ENCODE results near the gene SUSD4. TPM values are rescaled to one million over a fixed set of nuclear protein-coding genes. Genes with fewer than 3 reads are reported as not detected.
A peak's percentile ranks its signal among the peaks of the same experiment; 100 is the strongest.

SUSD4 gene
- total and polyA plus RNA-seq, 2 donors (not counting 1 experiment from before 2014, with no cell fraction given) = 0.33 TPM; not detected in 1

DNA sequence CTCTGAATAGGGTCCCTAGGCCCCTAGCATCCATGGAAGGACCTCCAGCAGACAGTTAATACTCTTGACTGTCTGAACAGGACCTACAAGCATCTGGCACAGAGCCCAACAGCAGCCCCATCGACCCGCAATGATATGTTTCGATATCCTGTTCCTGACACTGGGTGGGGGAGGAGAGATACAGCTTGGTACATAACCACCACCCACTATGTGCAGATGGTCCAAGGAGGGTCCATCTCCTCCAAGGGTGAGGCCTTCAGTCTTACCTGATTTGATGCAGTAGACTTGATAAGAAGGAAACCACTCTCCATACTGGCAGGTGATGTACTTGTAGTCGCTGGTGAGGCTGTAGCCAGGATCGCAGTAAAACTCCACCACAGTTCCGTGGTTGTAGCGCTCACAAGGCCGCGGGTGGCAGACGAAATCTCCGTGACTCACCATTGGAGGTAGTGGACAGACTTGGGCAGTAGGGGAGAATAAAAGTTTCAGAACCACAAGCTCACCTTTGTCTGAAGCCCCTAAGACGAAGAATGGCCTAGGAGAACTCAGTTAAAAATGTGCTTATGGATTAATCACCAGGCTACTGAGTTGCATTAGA, 134.9 kb downstream of the SUSD4 start:
- Histone ChIP-seq H3K36me3 (ENCODE audit: control insufficient read depth, insufficient read depth, low read length) (no peaks in the 10 kb centered on the region), H3K4me2 (ENCODE audit: extremely low read depth, insufficient read depth, low read length) (no peak overlapping the region), H3K4me1 (ENCODE audit: control insufficient read depth, extremely low read depth, insufficient read depth, low read length) (peaks cover 18% of the 10 kb centered on the region)

DNA sequence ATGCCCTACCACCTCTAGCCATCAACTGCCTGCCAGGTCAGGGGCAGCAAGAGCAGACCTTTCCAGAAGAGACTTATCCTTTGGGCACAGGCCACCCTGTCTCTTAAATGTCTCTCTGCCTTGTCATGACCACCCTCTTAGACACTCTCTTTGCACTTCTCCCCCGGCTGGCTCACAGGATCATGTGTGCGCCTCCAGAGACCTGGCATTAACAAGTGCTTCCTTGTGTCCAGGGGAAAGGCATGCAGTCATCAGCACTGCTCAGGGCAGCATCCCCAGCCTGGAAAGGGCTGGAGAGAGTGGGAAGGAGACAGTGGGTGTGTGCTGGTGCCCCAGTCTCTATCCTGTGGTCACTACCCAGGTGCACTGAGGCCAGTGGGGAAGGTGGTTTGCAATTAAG, 135.8 kb downstream of the SUSD4 start:
- Histone ChIP-seq H3K79me2 (ENCODE audit: control insufficient read depth, insufficient read depth, low read length) (no peaks in the 10 kb centered on the region), H3K4me1 (ENCODE audit: control insufficient read depth, extremely low read depth, insufficient read depth, low read length) (peaks cover 15% of the 10 kb centered on the region), H3K36me3 (ENCODE audit: control insufficient read depth, insufficient read depth, low read length) (no peaks in the 10 kb centered on the region), H2AFZ (ENCODE audit: low read length) (no peak overlapping the region), H3K4me2 (ENCODE audit: extremely low read depth, insufficient read depth, low read length) (no peak overlapping the region), H3K9ac (ENCODE audit: insufficient read depth, low read length) (no peak overlapping the region), H4K20me1 (ENCODE audit: control insufficient read depth, extremely low read depth, insufficient read depth, low read length) (no peaks in the 10 kb centered on the region), H3K4me3 (replicated peaks in 1 of 4; ENCODE audit: control extremely low read depth in 1 of 4, insufficient read depth in 1 of 4, low read depth in 3 of 4, low read length in 4 of 4) (no peak overlapping the region), H3K27me3 (ENCODE audit: control insufficient read depth, insufficient read depth, low read length) (peaks cover 3% of the 10 kb centered on the region), H3K27ac (ENCODE audit: insufficient read depth, low read length) (no peak overlapping the region), H3K9me3 (ENCODE audit: control insufficient read depth, insufficient read depth, low read depth, low read length) (no peaks in the 10 kb centered on the region)
- TF ChIP-seq, protein P1, sequence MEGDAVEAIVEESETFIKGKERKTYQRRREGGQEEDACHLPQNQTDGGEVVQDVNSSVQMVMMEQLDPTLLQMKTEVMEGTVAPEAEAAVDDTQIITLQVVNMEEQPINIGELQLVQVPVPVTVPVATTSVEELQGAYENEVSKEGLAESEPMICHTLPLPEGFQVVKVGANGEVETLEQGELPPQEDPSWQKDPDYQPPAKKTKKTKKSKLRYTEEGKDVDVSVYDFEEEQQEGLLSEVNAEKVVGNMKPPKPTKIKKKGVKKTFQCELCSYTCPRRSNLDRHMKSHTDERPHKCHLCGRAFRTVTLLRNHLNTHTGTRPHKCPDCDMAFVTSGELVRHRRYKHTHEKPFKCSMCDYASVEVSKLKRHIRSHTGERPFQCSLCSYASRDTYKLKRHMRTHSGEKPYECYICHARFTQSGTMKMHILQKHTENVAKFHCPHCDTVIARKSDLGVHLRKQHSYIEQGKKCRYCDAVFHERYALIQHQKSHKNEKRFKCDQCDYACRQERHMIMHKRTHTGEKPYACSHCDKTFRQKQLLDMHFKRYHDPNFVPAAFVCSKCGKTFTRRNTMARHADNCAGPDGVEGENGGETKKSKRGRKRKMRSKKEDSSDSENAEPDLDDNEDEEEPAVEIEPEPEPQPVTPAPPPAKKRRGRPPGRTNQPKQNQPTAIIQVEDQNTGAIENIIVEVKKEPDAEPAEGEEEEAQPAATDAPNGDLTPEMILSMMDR (conservative IDR thresholded peaks at IDR 0.05 in 1 of 2, IDR thresholded peaks at IDR 0.05 in 1 of 2; ENCODE audit: low read depth in 1 of 2, low read length in 2 of 2) = no peak
- TF ChIP-seq EZH2 (IDR thresholded peaks at IDR 0.05; ENCODE audit: low read length, missing control alignments) = no peak
- DNase-seq (ENCODE audit: low read depth in 2 of 2) = no peak

More for the DNA sequence above, 134.9 kb downstream of the SUSD4 start:
- H4K20me1 ChIP-seq (ENCODE audit: control insufficient read depth, extremely low read depth, insufficient read depth, low read length) = no peaks in the 10 kb centered on the region
- no peak for TF ChIP-seq EZH2 (IDR thresholded peaks at IDR 0.05; ENCODE audit: low read length, missing control alignments)
- TF ChIP-seq, protein P1 (conservative IDR thresholded peaks at IDR 0.05 in 1 of 2, IDR thresholded peaks at IDR 0.05 in 1 of 2; ENCODE audit: low read depth in 1 of 2, low read length in 2 of 2) = no peak
- H3K4me3 ChIP-seq (replicated peaks in 1 of 4; ENCODE audit: control extremely low read depth in 1 of 4, insufficient read depth in 1 of 4, low read depth in 3 of 4, low read length in 4 of 4) = no peak overlapping the region
- H3K9me3 ChIP-seq (ENCODE audit: control insufficient read depth, insufficient read depth, low read depth, low read length) = no peaks in the 10 kb centered on the region
- peak in 1 of 2 donors; percentile 50 for DNase-seq (ENCODE audit: low read depth in 2 of 2)
- peaks cover 3% of the 10 kb centered on the region for H3K27me3 ChIP-seq (ENCODE audit: control insufficient read depth, insufficient read depth, low read length)
- no peak overlapping the region for H3K9ac ChIP-seq (ENCODE audit: insufficient read depth, low read length)
- no peak overlapping the region for H2AFZ ChIP-seq (ENCODE audit: low read length)
- H3K27ac ChIP-seq (ENCODE audit: insufficient read depth, low read length) = no peak overlapping the region
- H3K79me2 ChIP-seq (ENCODE audit: control insufficient read depth, insufficient read depth, low read length) = no peaks in the 10 kb centered on the region

DNA sequence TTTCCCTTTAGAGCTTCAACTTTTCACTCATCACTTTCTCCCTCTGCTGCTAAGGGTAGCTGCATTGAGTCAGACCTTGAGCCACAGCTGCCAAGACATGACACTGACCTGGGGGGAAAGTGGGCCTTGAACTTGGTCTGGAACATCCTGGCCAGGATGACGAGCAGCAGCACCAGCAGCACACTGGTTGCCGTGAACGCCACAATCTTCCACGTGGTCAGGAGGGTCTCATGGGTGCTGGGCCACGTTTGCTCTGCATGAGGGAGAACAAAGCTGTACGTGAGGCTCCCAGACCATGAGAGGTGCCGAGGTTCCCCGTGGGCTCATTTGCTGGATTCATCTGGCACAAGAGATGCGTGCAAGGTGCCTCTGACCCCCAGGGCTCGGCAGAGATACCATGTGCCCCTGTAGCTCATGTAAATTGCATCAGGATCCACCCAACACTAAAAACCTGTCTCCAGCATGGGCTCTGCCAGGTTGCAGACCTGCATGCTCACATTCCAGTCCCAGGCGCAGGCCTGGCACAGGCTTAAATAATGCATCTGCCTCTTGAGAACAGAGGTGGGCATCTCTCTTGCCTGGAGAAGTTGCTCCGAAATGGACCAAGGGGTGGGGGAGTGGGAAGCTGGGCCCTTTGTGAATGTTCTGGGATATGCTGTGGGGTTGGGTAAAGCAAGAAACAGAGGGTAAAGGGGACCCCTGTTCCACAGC, 136.3 kb downstream of the SUSD4 start:
- no peak overlapping the region for H2AFZ ChIP-seq (ENCODE audit: low read length)
- DNase-seq (ENCODE audit: low read depth in 2 of 2) = no peak
- H3K79me2 ChIP-seq (ENCODE audit: control insufficient read depth, insufficient read depth, low read length) = no peaks in the 10 kb centered on the region
- H3K27me3 ChIP-seq (ENCODE audit: control insufficient read depth, insufficient read depth, low read length) = peaks cover 3% of the 10 kb centered on the region
- no peaks in the 10 kb centered on the region for H4K20me1 ChIP-seq (ENCODE audit: control insufficient read depth, extremely low read depth, insufficient read depth, low read length)
- H3K4me3 ChIP-seq (replicated peaks in 1 of 4; ENCODE audit: control extremely low read depth in 1 of 4, insufficient read depth in 1 of 4, low read depth in 3 of 4, low read length in 4 of 4) = no peak overlapping the region
- H3K27ac ChIP-seq (ENCODE audit: insufficient read depth, low read length) = no peak overlapping the region
- H3K36me3 ChIP-seq (ENCODE audit: control insufficient read depth, insufficient read depth, low read length) = no peaks in the 10 kb centered on the region
- H3K4me1 ChIP-seq (ENCODE audit: control insufficient read depth, extremely low read depth, insufficient read depth, low read length) = peaks cover 15% of the 10 kb centered on the region
- no peak overlapping the region for H3K9ac ChIP-seq (ENCODE audit: insufficient read depth, low read length)
- no peaks in the 10 kb centered on the region for H3K9me3 ChIP-seq (ENCODE audit: control insufficient read depth, insufficient read depth, low read depth, low read length)
- no peak overlapping the region for H3K4me2 ChIP-seq (ENCODE audit: extremely low read depth, insufficient read depth, low read length)
- no peak for TF ChIP-seq EZH2 (IDR thresholded peaks at IDR 0.05; ENCODE audit: low read length, missing control alignments)
- TF ChIP-seq, protein P1 (conservative IDR thresholded peaks at IDR 0.05 in 1 of 2, IDR thresholded peaks at IDR 0.05 in 1 of 2; ENCODE audit: low read depth in 1 of 2, low read length in 2 of 2) = no peak
